ENCODE data around the gene TTBK2. TPM values are rescaled to one million over a fixed set of nuclear protein-coding genes. Genes with fewer than 3 reads are reported as not detected.

The TTBK2 gene
- total RNA-seq, 1 donor, result 15.2 TPM

DNA sequence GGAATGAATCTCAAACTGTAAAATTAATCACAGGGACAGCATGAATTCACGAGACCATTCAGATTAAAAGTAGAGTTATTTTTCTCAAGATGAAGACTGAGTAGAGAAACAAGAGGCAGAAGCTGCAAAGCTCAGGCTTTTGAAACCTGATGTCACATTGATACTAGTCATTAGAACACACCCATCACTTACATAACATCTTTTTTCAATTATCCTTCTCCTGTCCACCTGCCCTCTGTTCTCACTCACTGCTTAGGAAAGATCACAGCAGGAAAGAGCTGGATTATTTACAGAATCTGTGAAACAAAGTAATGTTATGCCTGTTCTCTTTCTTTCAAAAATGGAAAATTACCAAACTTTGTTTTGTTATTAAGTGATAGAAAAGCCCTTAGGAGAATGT lies 111.7 kb downstream of the TTBK2 start:
- peaks cover 2% of the 10 kb centered on the region for H3K36me3 ChIP-seq (ENCODE audit: insufficient read depth, low read length)
- H3K4me2 ChIP-seq (ENCODE audit: insufficient read depth, low read length), result no peak overlapping the region
- H2AFZ ChIP-seq (ENCODE audit: low read length), result no peak overlapping the region
- no peak for DNase-seq (ENCODE audit: insufficient read length, low spot score, missing footprints)
- H3K4me1 ChIP-seq (ENCODE audit: insufficient read depth, low read length), result no peaks in the 10 kb centered on the region
- no peak overlapping the region for H3K4me3 ChIP-seq (ENCODE audit: insufficient read depth, low read length)
- H3K27ac ChIP-seq (ENCODE audit: low read depth, low read length), result no peak overlapping the region
- no peaks in the 10 kb centered on the region for H3K9me3 ChIP-seq (ENCODE audit: low read depth, low read length)
- no peaks in the 10 kb centered on the region for H3K27me3 ChIP-seq (ENCODE audit: insufficient read depth, low read length)
- H4K20me1 ChIP-seq (ENCODE audit: insufficient read depth, low read length), result peaks cover 2% of the 10 kb centered on the region
- TF ChIP-seq, protein P1, sequence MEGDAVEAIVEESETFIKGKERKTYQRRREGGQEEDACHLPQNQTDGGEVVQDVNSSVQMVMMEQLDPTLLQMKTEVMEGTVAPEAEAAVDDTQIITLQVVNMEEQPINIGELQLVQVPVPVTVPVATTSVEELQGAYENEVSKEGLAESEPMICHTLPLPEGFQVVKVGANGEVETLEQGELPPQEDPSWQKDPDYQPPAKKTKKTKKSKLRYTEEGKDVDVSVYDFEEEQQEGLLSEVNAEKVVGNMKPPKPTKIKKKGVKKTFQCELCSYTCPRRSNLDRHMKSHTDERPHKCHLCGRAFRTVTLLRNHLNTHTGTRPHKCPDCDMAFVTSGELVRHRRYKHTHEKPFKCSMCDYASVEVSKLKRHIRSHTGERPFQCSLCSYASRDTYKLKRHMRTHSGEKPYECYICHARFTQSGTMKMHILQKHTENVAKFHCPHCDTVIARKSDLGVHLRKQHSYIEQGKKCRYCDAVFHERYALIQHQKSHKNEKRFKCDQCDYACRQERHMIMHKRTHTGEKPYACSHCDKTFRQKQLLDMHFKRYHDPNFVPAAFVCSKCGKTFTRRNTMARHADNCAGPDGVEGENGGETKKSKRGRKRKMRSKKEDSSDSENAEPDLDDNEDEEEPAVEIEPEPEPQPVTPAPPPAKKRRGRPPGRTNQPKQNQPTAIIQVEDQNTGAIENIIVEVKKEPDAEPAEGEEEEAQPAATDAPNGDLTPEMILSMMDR (IDR thresholded peaks at IDR 0.05; ENCODE audit: extremely low read depth, low read depth, low read length), result no peak
- no peaks in the 10 kb centered on the region for H3K79me2 ChIP-seq (ENCODE audit: insufficient read depth, low read length)

DNA sequence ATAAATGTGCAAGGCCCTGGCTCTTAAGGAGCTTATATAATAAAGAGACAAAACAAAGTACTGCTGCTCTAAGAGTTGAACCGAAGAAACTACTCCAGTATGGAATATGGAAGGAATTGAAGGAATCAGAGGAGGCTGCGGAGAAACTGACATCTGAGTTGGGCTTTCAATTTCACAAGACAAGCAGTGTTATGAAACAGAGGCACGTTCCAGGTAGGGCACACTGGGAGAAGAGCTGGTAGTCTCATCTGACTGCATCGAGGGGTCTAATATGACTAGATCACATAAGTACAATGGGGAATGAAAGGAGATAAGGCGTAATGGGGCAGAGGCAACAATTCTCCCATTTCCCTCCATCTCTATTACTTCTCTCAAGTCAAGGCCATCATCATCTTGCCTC lies 115.3 kb downstream of the TTBK2 start:
- H3K27ac ChIP-seq (ENCODE audit: low read depth, low read length), result no peak overlapping the region
- TF ChIP-seq, protein P1 (IDR thresholded peaks at IDR 0.05; ENCODE audit: extremely low read depth, low read depth, low read length), result no peak
- H3K79me2 ChIP-seq (ENCODE audit: insufficient read depth, low read length), result no peaks in the 10 kb centered on the region
- peaks cover 2% of the 10 kb centered on the region for H4K20me1 ChIP-seq (ENCODE audit: insufficient read depth, low read length)
- no peak overlapping the region for H3K4me3 ChIP-seq (ENCODE audit: insufficient read depth, low read length)
- no peak overlapping the region for H3K4me2 ChIP-seq (ENCODE audit: insufficient read depth, low read length)
- no peaks in the 10 kb centered on the region for H3K4me1 ChIP-seq (ENCODE audit: insufficient read depth, low read length)
- no peak for DNase-seq (ENCODE audit: insufficient read length, low spot score, missing footprints)
- no peaks in the 10 kb centered on the region for H3K27me3 ChIP-seq (ENCODE audit: insufficient read depth, low read length)
- no peak overlapping the region for H2AFZ ChIP-seq (ENCODE audit: low read length)
- peaks cover 2% of the 10 kb centered on the region for H3K36me3 ChIP-seq (ENCODE audit: insufficient read depth, low read length)
- H3K9me3 ChIP-seq (ENCODE audit: low read depth, low read length), result no peaks in the 10 kb centered on the region

DNA sequence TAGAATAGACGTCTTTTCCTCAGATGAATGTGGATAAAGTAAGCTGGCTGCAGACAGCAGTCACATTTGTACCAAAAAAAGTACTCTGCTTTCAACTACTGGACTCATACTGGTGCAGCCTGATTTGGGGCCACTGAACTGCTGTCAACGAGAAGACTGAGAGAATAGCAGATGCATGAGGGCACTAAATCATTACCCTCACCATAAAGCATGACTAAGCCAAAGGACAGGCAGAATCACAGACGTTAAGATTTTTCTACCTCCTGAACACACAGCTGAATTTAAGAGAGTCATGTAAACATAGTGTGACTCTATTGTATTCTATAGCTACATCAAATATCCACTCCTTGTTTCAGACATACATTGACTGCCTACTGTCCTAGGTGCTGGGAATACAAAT lies 115.8 kb downstream of the TTBK2 start:
- Histone ChIP-seq H2AFZ (ENCODE audit: low read length) (no peak overlapping the region), H3K27me3 (ENCODE audit: insufficient read depth, low read length) (no peaks in the 10 kb centered on the region), H3K9me3 (ENCODE audit: low read depth, low read length) (no peaks in the 10 kb centered on the region), H3K4me3 (ENCODE audit: insufficient read depth, low read length) (no peak overlapping the region), H3K27ac (ENCODE audit: low read depth, low read length) (no peak overlapping the region), H3K4me1 (ENCODE audit: insufficient read depth, low read length) (no peaks in the 10 kb centered on the region), H4K20me1 (ENCODE audit: insufficient read depth, low read length) (peaks cover 2% of the 10 kb centered on the region), H3K79me2 (ENCODE audit: insufficient read depth, low read length) (no peaks in the 10 kb centered on the region), H3K36me3 (ENCODE audit: insufficient read depth, low read length) (peaks cover under 1% of the 10 kb centered on the region), H3K4me2 (ENCODE audit: insufficient read depth, low read length) (no peak overlapping the region)
- peak; percentile 65 for DNase-seq (ENCODE audit: insufficient read length, low spot score, missing footprints)
- TF ChIP-seq, protein P1 (IDR thresholded peaks at IDR 0.05; ENCODE audit: extremely low read depth, low read depth, low read length), result no peak

DNA sequence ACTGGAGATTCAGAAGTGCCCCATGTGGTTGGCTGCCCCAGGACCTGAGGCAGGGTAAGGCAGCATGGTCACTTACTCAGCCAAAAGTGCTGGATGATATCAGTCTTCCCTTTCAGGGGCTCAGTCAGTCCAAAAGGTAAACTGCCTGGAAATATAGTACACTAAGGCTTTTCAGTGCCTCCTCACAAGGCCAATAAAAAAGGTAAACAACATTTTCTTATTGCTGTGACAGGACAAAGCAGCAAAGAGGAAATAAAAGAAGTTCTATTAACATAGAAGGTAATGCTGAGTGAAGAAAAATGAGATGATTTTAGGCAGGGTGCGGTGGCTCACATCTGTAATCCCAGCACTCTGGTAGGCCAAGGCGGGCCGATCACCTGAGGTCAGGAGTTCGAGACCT lies 117.1 kb downstream of the TTBK2 start:
- TF ChIP-seq, protein P1 (IDR thresholded peaks at IDR 0.05; ENCODE audit: extremely low read depth, low read depth, low read length), result no peak
- Histone ChIP-seq H3K36me3 (ENCODE audit: insufficient read depth, low read length) (no peaks in the 10 kb centered on the region), H3K9me3 (ENCODE audit: low read depth, low read length) (no peaks in the 10 kb centered on the region), H3K27me3 (ENCODE audit: insufficient read depth, low read length) (no peaks in the 10 kb centered on the region), H2AFZ (ENCODE audit: low read length) (no peak overlapping the region), H3K4me1 (ENCODE audit: insufficient read depth, low read length) (no peaks in the 10 kb centered on the region), H4K20me1 (ENCODE audit: insufficient read depth, low read length) (peaks cover 2% of the 10 kb centered on the region), H3K27ac (ENCODE audit: low read depth, low read length) (no peak overlapping the region), H3K79me2 (ENCODE audit: insufficient read depth, low read length) (no peaks in the 10 kb centered on the region), H3K4me3 (ENCODE audit: insufficient read depth, low read length) (no peak overlapping the region), H3K4me2 (ENCODE audit: insufficient read depth, low read length) (no peak overlapping the region)
- no peak for DNase-seq (ENCODE audit: insufficient read length, low spot score, missing footprints)

Data from osteoblast (primary cell).